Naive B cell (primary cell): ENCODE data around the gene NFATC2. TPM values are rescaled to one million over a fixed set of nuclear protein-coding genes. Genes with fewer than 3 reads are reported as not detected.

Experiments used
- ATAC-seq, 2 donors: fragments of 150-1000 bp; cut with Tn5 transposase; 2 replicates each; pipeline ENCODE4 v1.10.0; 2021; ENCODE audit warnings: low read depth in 2 of 2, mild to moderate bottlenecking in 2 of 2, moderate library complexity in 2 of 2
- DNase-seq: peaks from one replicate; pipeline ENCODE4 v3.0.0; 2022
- H3K27ac Mint-ChIP-seq, 6 donors: one replicate each; pipeline ENCODE4 v1.8.0; 2020 to 2022; ENCODE audit warnings: mild to moderate bottlenecking in 6 of 6, mixed read lengths in 6 of 6, moderate library complexity in 5 of 6, inconsistent platforms in 2 of 6
- H3K27me3 Mint-ChIP-seq, 3 donors: one replicate each; pipeline ENCODE4 v1.8.0; 2021 to 2022; ENCODE audit warnings: mixed read lengths in 3 of 3, mild to moderate bottlenecking in 1 of 3
- H3K36me3 Mint-ChIP-seq, 2 donors: one replicate each; pipeline ENCODE4 v1.8.0; 2020 to 2022; ENCODE audit warnings: mixed read lengths in 2 of 2, inconsistent platforms in 1 of 2, mild to moderate bottlenecking in 1 of 2
- H3K4me1 Mint-ChIP-seq, 3 donors: one replicate each; pipeline ENCODE4 v1.8.0; 2020 to 2022; ENCODE audit warnings: mixed read lengths in 3 of 3, inconsistent platforms in 1 of 3, mild to moderate bottlenecking in 1 of 3, moderate library complexity in 1 of 3
- H3K4me3 Mint-ChIP-seq, 8 donors: one replicate each; pipeline ENCODE4 v1.8.0; 2020 to 2022; ENCODE audit warnings: mild to moderate bottlenecking in 8 of 8, mixed read lengths in 8 of 8, moderate library complexity in 8 of 8, inconsistent platforms in 2 of 8
- H3K9me3 Mint-ChIP-seq, 7 donors: one replicate each; pipeline ENCODE4 v1.8.0; 2020 to 2022; ENCODE audit warnings: mixed read lengths in 7 of 7, mild to moderate bottlenecking in 5 of 7, inconsistent platforms in 2 of 7, moderate library complexity in 1 of 7
- polyA plus RNA-seq, 6 donors: library from polyadenylated mRNA; unstranded; fragments of 300-500 nt; fragmentation: Illumina TruSeq; gene quantifications; one replicate each; pipeline ENCODE4 v1.2.3, GENCODE V29; 2021; ENCODE audit warnings: low read depth in 6 of 6

Gene NFATC2
- 10 to 100 TPM in 4 of 6 donors, 1 to 10 TPM in 2; 4.6 to 22.9 (median 14.6) TPM for polyA plus RNA-seq

DNA sequence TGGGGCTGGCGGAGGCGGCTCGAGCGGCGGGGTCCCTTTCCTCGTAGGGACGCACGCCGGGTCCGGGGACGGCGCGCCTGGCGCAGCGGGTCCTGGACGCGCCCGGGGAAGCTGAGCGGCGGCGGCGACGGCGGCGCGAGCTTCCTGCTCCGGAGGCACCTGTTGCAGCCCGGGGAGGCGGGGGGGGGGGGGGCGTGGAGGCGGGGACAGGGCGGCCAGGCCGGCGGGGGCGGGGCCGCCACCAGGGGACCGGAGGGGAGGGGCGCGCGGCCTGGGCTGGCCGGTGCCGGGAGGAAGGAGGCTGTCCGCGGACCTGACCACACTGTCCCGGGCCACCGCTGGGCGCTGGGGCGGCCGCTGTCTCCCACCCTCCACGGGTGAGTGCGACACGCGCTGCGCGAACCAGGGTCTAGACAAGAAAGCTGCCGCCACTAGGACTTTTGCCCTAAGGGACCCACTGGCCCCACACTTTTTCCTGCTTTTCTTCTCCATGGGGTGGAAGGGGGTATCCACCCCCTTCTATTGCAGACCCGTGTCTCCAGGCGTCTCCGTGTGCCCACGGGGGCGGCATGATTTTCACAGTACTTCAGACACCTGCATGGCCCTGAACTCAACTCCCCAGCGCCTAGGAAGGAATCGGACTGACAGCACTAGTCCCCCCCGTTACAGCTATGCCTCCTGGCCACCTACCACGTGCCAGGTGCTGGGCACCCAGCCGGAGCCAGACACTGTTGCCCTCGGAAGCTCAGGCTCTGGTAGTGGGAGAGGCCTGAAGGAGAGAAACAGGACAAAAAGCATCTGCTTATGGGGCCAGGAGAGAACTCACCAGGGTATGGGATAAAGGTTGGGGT lies at the start of gene NFATC2:
NFATC2 (minus strand) TSS at position 149 of the 851 bp plus-strand sequence. CDS start 220 bp downstream, outside the sequence.
- H3K4me1 Mint-ChIP-seq: peaks cover 33 to 52% (median 48%) of the 10 kb centered on the region in 3 donors
- peak; percentile 59 to 63 for ATAC-seq
- H3K9me3 Mint-ChIP-seq: peaks cover 0 to 6% (median 3%) of the 10 kb centered on the region in 7 donors
- H3K27ac Mint-ChIP-seq: peak within 1 kb of the TSS; percentile 95 to 100 (median 98)
- H3K36me3 Mint-ChIP-seq: peaks cover 6 to 9% of the 10 kb centered on the region in 2 donors
- DNase-seq: peak; percentile 80
- H3K4me3 Mint-ChIP-seq: peak within 1 kb of the TSS; percentile 91 to 99 (median 98)
- H3K27me3 Mint-ChIP-seq: peaks cover 4 to 24% (median 5%) of the 10 kb centered on the region in 3 donors

DNA sequence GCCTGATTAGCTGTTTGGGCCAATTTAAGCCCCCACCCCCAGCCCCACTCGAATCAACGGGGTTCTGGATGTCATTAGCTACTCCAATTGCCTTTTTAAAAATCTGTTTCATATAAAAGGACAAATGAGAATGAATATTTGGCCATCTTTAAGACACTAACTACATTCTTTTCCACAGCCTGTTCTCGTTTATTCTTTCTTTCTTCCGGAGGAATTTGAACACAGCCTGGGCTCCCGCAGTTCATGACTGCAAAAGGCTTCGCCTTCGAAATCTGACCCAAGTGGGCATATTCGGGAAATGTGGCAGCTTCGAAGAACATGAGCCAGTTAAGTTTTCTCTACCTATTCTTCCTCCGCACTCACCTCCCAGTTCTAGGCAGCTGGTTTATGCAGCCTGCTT lies 49.4 kb upstream of the NFATC2 start:
- peaks cover 0 to 2% (median 0%) of the 10 kb centered on the region in 7 donors for H3K9me3 Mint-ChIP-seq
- no peak overlapping the region for H3K27ac Mint-ChIP-seq
- H3K27me3 Mint-ChIP-seq: peaks cover 6 to 15% (median 11%) of the 10 kb centered on the region in 3 donors
- ATAC-seq (no peak), DNase-seq (no peak)
- peaks cover 0 to 8% of the 10 kb centered on the region in 2 donors for H3K36me3 Mint-ChIP-seq
- H3K4me1 Mint-ChIP-seq: peaks cover 7 to 27% (median 16%) of the 10 kb centered on the region in 3 donors
- no peak overlapping the region for H3K4me3 Mint-ChIP-seq

DNA sequence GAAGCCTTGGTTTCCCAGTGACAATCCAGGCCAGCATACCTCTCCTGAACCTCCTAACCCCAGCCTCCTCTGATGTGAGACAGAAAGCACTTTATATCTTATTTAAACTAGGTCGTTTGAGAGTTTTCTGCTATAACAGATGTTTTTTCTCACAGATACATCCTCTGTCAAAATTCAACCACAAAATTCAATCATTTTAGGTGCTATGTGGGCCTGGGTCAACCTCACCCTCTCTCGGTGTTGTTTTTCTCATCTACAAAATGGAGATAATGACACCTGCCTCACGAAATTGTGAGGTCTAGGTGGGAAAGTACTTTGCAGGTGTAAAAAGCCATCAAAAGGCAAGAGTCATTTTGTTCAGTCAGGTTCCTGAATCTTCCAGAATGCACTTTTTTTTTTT lies 46.2 kb upstream of the NFATC2 start:
- Mint-ChIP-seq H3K4me3 (no peak overlapping the region), H3K36me3 (peaks cover 0 to 8% of the 10 kb centered on the region in 2 donors), H3K27me3 (peaks cover 7 to 35% (median 10%) of the 10 kb centered on the region in 3 donors), H3K4me1 (peaks cover 6 to 14% (median 9%) of the 10 kb centered on the region in 3 donors), H3K9me3 (peaks cover 0 to 2% (median 0%) of the 10 kb centered on the region in 7 donors), H3K27ac (no peak overlapping the region)
- ATAC-seq (no peak), DNase-seq (no peak)

DNA sequence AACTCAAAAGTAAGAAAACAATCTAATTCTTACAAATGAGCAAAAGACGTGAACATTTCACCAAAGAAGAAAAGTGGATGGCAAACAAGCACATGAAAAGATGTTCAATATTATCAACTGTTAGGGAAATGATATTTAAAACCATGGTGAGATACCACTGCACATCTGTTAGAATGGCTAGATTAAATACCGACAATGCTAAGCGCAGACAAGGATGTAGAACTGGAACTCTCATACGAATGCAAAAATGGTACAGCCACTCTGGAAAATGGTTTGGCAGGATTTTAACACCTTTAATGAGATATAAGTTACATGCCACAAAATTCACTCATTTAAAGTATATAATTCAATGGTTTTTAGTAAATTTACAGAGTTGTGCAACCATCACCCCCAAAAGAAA lies 44.6 kb upstream of the NFATC2 start:
- H3K36me3 Mint-ChIP-seq: no peaks in the 10 kb centered on the region
- peaks cover 10 to 27% (median 14%) of the 10 kb centered on the region in 3 donors for H3K27me3 Mint-ChIP-seq
- DNase-seq (no peak), ATAC-seq (no peak)
- H3K4me1 Mint-ChIP-seq: peaks cover 6 to 12% (median 9%) of the 10 kb centered on the region in 3 donors
- no peaks in the 10 kb centered on the region for H3K9me3 Mint-ChIP-seq
- H3K4me3 Mint-ChIP-seq: no peak overlapping the region
- H3K27ac Mint-ChIP-seq: no peak overlapping the region

DNA sequence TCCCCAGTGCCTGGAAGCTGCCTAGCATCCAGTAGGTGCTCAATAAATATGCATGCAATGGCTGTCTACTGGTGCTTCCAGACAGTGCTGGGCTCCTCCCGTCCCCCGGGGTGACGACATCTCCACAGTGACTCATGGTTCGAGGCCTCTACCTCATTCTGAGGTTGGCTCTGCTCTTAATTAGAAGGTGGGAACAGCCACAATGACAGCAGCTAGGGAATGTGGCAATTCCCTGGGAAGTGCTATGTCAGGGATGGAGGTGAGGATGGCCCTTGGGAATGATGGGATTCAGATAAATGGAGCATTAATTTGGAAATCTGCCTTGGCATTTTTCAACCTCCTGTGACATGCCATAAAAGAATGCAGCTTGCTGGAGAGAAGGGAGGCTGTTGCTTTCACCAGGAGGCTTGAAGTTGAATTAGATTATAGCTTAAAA lies 43.5 kb upstream of the NFATC2 start:
- Mint-ChIP-seq H3K27ac (no peak overlapping the region), H3K36me3 (no peaks in the 10 kb centered on the region), H3K9me3 (no peaks in the 10 kb centered on the region), H3K4me1 (peaks cover 6 to 12% (median 9%) of the 10 kb centered on the region in 3 donors), H3K27me3 (peaks cover 12 to 33% (median 17%) of the 10 kb centered on the region in 3 donors), H3K4me3 (no peak overlapping the region)
- DNase-seq (no peak), ATAC-seq (no peak)

DNA sequence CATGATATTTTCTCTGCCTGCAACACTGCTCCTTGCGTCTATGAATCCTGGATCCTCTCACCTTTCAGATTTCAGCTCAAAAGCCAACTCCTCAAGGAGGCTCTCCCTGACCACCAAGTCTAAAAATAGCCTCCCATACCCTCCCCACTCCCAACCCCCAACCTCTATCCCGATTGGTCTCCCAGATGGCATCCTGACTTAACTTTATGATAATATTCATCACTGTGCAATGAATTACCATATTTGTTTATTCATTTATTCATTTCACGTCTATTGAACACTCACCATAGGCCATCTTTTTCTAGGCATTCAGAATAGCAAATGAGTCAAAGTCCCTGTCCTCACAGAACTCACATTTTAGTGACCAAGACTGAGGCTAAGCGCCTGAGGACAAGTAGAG lies 42.6 kb upstream of the NFATC2 start:
- H3K27me3 Mint-ChIP-seq: peaks cover 14 to 41% (median 17%) of the 10 kb centered on the region in 3 donors
- no peak overlapping the region for H3K4me3 Mint-ChIP-seq
- no peaks in the 10 kb centered on the region for H3K36me3 Mint-ChIP-seq
- H3K4me1 Mint-ChIP-seq: peaks cover 6 to 12% (median 9%) of the 10 kb centered on the region in 3 donors
- DNase-seq (no peak), ATAC-seq (no peak)
- H3K27ac Mint-ChIP-seq: no peak overlapping the region
- H3K9me3 Mint-ChIP-seq: no peaks in the 10 kb centered on the region

DNA sequence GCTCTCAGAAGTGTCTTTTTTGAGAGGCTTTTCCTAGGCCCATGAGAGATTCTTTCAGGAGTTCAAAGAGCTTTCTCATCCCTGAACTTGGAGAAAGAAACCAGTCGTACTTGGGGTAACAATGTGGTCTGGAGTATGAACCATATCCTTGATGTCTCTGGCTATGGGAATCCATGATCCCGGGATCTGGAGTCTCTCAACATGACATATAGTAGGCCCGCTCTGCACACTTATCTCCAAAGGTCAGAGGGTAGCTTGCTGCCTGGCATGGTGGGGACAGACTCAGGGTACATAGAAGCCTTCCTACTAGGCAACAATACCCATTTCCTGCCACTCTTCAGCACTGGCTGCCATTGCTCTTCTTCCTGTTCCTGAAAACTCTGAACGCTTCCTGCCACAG lies 42.2 kb upstream of the NFATC2 start:
- Mint-ChIP-seq H3K4me3 (no peak overlapping the region), H3K4me1 (peaks cover 6 to 12% (median 9%) of the 10 kb centered on the region in 3 donors), H3K9me3 (no peaks in the 10 kb centered on the region), H3K36me3 (no peaks in the 10 kb centered on the region), H3K27ac (no peak overlapping the region), H3K27me3 (peaks cover 17 to 45% (median 18%) of the 10 kb centered on the region in 3 donors)
- no peak for ATAC-seq
- DNase-seq: no peak

DNA sequence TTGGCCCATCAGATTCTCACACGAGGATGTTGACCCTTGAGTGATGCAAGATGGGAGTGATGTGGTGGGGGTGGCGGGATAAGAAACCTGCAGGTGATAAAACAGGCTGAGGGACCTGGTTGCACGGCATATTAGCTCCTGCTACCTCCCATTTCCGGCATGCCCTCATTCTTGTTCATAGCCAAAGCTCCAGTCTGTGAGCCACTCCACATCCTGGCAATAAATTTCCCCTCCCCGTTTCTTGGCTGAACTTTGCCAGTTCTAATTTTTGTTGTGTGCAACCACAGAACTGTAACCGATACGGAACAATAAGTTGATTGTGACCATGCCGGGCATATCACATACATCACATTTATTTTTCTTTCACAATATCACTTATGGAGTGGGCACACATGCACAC lies 41.6 kb upstream of the NFATC2 start:
- Mint-ChIP-seq H3K27ac (no peak overlapping the region), H3K27me3 (peaks cover 17 to 49% (median 21%) of the 10 kb centered on the region in 3 donors)
- ATAC-seq: no peak

DNA sequence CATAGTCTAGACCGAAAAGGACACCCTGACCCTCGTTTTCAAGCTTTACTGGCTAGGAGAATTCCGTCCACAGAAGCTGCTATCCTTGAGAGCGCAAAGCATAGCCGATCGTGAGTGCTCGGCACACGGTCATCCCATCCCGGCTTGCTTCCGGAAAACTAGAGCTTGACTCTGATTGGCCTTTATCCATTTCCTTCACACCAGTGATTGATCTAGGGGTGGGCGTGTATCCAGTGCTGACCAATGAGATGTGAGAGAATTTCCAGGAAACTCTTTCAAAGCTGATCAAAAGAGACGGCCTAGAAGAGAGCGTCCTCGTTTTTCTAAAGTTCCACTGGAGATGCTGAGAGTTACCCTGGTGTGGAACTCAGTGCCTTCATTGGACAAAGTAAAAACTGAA lies 41.0 kb upstream of the NFATC2 start:
- Mint-ChIP-seq H3K9me3 (no peaks in the 10 kb centered on the region), H3K4me1 (peaks cover 6 to 12% (median 9%) of the 10 kb centered on the region in 3 donors), H3K27me3 (peaks cover 17 to 49% (median 21%) of the 10 kb centered on the region in 3 donors), H3K4me3 (no peak overlapping the region), H3K27ac (peak overlapping the region in 1 of 6 donors; percentile 82), H3K36me3 (no peaks in the 10 kb centered on the region)
- no peak for ATAC-seq
- DNase-seq: no peak

More for the DNA sequence above, 41.6 kb upstream of the NFATC2 start:
- DNase-seq: no peak
- Mint-ChIP-seq H3K4me3 (no peak overlapping the region), H3K9me3 (no peaks in the 10 kb centered on the region), H3K4me1 (peaks cover 6 to 12% (median 9%) of the 10 kb centered on the region in 3 donors), H3K36me3 (no peaks in the 10 kb centered on the region)

DNA sequence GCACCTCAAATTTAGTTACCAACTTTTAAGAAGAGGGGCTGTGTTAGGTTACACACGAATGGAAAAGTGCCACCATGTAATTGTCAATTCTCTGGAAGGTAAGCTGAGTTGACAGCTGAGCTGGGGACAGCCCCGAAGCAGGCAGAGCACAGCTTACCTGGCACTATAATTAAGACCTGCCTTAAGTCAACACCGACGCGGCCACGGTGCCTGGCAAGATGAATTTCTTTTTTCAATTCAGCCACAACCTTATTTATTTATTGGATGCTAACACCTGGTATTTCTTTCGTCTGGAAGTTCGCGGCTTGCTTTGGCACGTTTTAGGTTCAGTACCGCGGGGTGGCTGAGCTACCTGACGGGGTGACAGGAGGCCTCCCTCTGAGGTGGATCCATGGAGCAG lies 40.6 kb upstream of the NFATC2 start:
- H3K27me3 Mint-ChIP-seq: peaks cover 17 to 49% (median 23%) of the 10 kb centered on the region in 3 donors
- DNase-seq: no peak

DNA sequence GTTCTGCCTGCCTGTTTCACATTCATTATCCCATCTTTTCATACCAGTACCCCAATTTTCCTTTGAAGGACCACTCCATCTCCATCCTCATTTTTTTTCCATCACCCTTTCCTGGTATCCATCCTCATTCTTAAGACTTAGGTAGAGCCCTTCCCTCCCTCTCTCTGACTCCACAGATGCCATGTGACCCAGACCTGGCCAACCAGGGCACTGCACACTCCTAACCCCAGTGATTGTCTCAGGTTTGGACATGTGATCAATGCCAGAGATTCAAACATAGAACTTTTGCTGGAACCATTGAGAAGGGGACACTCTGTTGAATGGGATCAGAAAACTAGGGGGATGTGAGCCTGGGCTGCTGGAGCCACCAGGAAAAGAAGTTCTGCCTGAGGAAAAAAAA lies 39.1 kb upstream of the NFATC2 start:
- H3K36me3 Mint-ChIP-seq: no peaks in the 10 kb centered on the region
- H3K27ac Mint-ChIP-seq: no peak overlapping the region
- DNase-seq (no peak), ATAC-seq (no peak)
- H3K4me1 Mint-ChIP-seq: peaks cover under 1 to 9% (median 7%) of the 10 kb centered on the region in 3 donors
- H3K27me3 Mint-ChIP-seq: peaks cover 17 to 49% (median 33%) of the 10 kb centered on the region in 3 donors
- H3K9me3 Mint-ChIP-seq: no peaks in the 10 kb centered on the region
- no peak overlapping the region for H3K4me3 Mint-ChIP-seq

More for the DNA sequence above, 40.6 kb upstream of the NFATC2 start:
- H3K9me3 Mint-ChIP-seq: no peaks in the 10 kb centered on the region
- no peak for ATAC-seq
- no peak overlapping the region for H3K27ac Mint-ChIP-seq
- H3K4me3 Mint-ChIP-seq: no peak overlapping the region
- no peaks in the 10 kb centered on the region for H3K36me3 Mint-ChIP-seq
- H3K4me1 Mint-ChIP-seq: peaks cover 6 to 12% (median 9%) of the 10 kb centered on the region in 3 donors

DNA sequence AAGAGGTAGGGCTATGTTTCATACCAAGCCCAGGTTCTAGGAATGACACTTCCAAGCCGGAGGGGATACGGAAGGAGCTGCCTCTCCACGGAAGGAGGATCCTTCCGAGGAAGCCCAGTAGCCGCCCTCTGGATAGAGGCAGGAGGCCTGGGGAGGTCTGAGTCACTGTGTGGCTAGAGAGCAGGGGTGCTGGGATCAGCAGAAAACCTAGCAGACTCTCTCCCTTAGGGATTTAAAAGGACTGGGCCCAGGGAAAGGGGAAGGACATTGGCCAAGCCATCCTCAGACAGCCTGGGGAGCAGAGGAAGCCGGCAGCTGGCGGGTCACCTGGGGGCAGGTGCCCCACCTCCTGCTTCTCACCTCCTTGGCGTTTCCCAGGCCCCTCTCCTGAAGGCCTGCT lies 36.6 kb upstream of the NFATC2 start:
- Mint-ChIP-seq H3K4me3 (no peak overlapping the region), H3K4me1 (no peaks in the 10 kb centered on the region), H3K36me3 (no peaks in the 10 kb centered on the region), H3K9me3 (peaks cover 0 to 7% (median 1%) of the 10 kb centered on the region in 7 donors), H3K27ac (no peak overlapping the region), H3K27me3 (peaks cover 9 to 32% (median 28%) of the 10 kb centered on the region in 3 donors)
- no peak for ATAC-seq
- DNase-seq: no peak

DNA sequence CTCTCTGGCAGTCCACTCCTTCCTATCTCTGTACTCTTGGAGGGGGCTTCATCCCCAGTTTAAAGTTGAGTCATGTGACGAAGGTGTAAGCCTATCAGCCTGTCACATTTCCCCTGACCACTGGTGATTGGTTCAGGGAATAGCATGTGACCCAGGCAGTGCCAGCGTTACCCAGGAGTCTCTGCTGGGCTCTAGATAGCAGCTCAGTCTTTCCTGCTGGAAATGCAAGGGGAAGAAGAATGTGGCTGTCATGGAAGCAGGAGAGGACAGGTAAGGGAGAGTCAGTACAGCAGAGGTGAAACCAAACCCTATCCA lies 35.6 kb upstream of the NFATC2 start:
- Mint-ChIP-seq H3K4me3 (no peak overlapping the region), H3K9me3 (peaks cover 0 to 7% (median 1%) of the 10 kb centered on the region in 7 donors), H3K36me3 (no peaks in the 10 kb centered on the region), H3K4me1 (no peaks in the 10 kb centered on the region), H3K27me3 (peaks cover 6 to 36% (median 24%) of the 10 kb centered on the region in 3 donors), H3K27ac (no peak overlapping the region)
- DNase-seq (no peak), ATAC-seq (no peak)
